ENCODE measurements around the gene RTP3.

The RTP3 gene

GRCh38 chr3:46497556-46498265, at the start of gene RTP3:
RTP3 (plus strand) TSS chr3:46497976; CDS start chr3:46498063, 87 bp downstream.
- Histone ChIP-seq H3K27ac (ENCODE audit: low read depth, low read length) (no peak within 1 kb of the TSS), H3K36me3 (ENCODE audit: control insufficient read depth, insufficient read depth, low read length) (no peaks in the 10 kb centered on the region), H3K4me1 (ENCODE audit: control insufficient read depth, insufficient read depth, low read length) (peaks cover 14% of the 10 kb centered on the region)

GRCh38 chr3:46448721-46449120, 49.1 kb upstream of the RTP3 start:
- no peak overlapping the region for H3K4me3 ChIP-seq (ENCODE audit: low read depth, low read length)
- no peaks in the 10 kb centered on the region for H3K9me3 ChIP-seq (ENCODE audit: control insufficient read depth, insufficient read depth, low read length)
- no peaks in the 10 kb centered on the region for H3K36me3 ChIP-seq (ENCODE audit: control insufficient read depth, insufficient read depth, low read length)
- H3K27me3 ChIP-seq (ENCODE audit: control insufficient read depth, insufficient read depth, low read length), result no peaks in the 10 kb centered on the region
- no peak overlapping the region for H3K27ac ChIP-seq (ENCODE audit: low read depth, low read length)
- no peaks in the 10 kb centered on the region for H3K4me1 ChIP-seq (ENCODE audit: control insufficient read depth, insufficient read depth, low read length)
- no peak overlapping the region for H3K9ac ChIP-seq (ENCODE audit: low read depth, low read length)

More at GRCh38 chr3:46497556-46498265, at the start of gene RTP3:
- H3K27me3 ChIP-seq (ENCODE audit: control insufficient read depth, insufficient read depth, low read length), result no peaks in the 10 kb centered on the region
- peaks cover 6% of the 10 kb centered on the region for H3K9me3 ChIP-seq (ENCODE audit: control insufficient read depth, insufficient read depth, low read length)
- H3K4me3 ChIP-seq (ENCODE audit: low read depth, low read length), result no peak within 1 kb of the TSS
- no peak within 1 kb of the TSS for H3K9ac ChIP-seq (ENCODE audit: low read depth, low read length)

- Histone ChIP-seq H3K36me3 (ENCODE audit: control insufficient read depth, insufficient read depth, low read length) (no peaks in the 10 kb centered on the region), H3K27me3 (ENCODE audit: control insufficient read depth, insufficient read depth, low read length) (no peaks in the 10 kb centered on the region), H3K4me1 (ENCODE audit: control insufficient read depth, insufficient read depth, low read length) (no peaks in the 10 kb centered on the region), H3K4me3 (ENCODE audit: low read depth, low read length) (no peak overlapping the region), H3K27ac (ENCODE audit: low read depth, low read length) (no peak overlapping the region), H3K9me3 (ENCODE audit: control insufficient read depth, insufficient read depth, low read length) (no peaks in the 10 kb centered on the region), H3K9ac (ENCODE audit: low read depth, low read length) (no peak overlapping the region)
Observed at GRCh38 chr3:46449755-46450552, 47.8 kb upstream of the RTP3 start.

- Histone ChIP-seq H3K36me3 (ENCODE audit: control insufficient read depth, insufficient read depth, low read length) (no peaks in the 10 kb centered on the region), H3K9me3 (ENCODE audit: control insufficient read depth, insufficient read depth, low read length) (no peaks in the 10 kb centered on the region), H3K4me1 (ENCODE audit: control insufficient read depth, insufficient read depth, low read length) (no peaks in the 10 kb centered on the region), H3K9ac (ENCODE audit: low read depth, low read length) (no peak overlapping the region), H3K27me3 (ENCODE audit: control insufficient read depth, insufficient read depth, low read length) (no peaks in the 10 kb centered on the region), H3K27ac (ENCODE audit: low read depth, low read length) (no peak overlapping the region), H3K4me3 (ENCODE audit: low read depth, low read length) (no peak overlapping the region)
Observed at GRCh38 chr3:46453526-46454208, 44.1 kb upstream of the RTP3 start.

- Histone ChIP-seq H3K4me3 (ENCODE audit: low read depth, low read length) (no peak overlapping the region), H3K27me3 (ENCODE audit: control insufficient read depth, insufficient read depth, low read length) (no peaks in the 10 kb centered on the region), H3K27ac (ENCODE audit: low read depth, low read length) (no peak overlapping the region), H3K9me3 (ENCODE audit: control insufficient read depth, insufficient read depth, low read length) (no peaks in the 10 kb centered on the region), H3K9ac (ENCODE audit: low read depth, low read length) (no peak overlapping the region), H3K4me1 (ENCODE audit: control insufficient read depth, insufficient read depth, low read length) (no peaks in the 10 kb centered on the region), H3K36me3 (ENCODE audit: control insufficient read depth, insufficient read depth, low read length) (no peaks in the 10 kb centered on the region)
Observed at GRCh38 chr3:46454209-46454595, 43.6 kb upstream of the RTP3 start.

- Histone ChIP-seq H3K27me3 (ENCODE audit: control insufficient read depth, insufficient read depth, low read length) (no peaks in the 10 kb centered on the region), H3K9ac (ENCODE audit: low read depth, low read length) (no peak overlapping the region), H3K4me1 (ENCODE audit: control insufficient read depth, insufficient read depth, low read length) (no peaks in the 10 kb centered on the region), H3K27ac (ENCODE audit: low read depth, low read length) (no peak overlapping the region), H3K36me3 (ENCODE audit: control insufficient read depth, insufficient read depth, low read length) (no peaks in the 10 kb centered on the region), H3K9me3 (ENCODE audit: control insufficient read depth, insufficient read depth, low read length) (no peaks in the 10 kb centered on the region), H3K4me3 (ENCODE audit: low read depth, low read length) (no peak overlapping the region)
Observed at GRCh38 chr3:46454606-46455005, 43.2 kb upstream of the RTP3 start.

GRCh38 chr3:46455231-46456115, 42.3 kb upstream of the RTP3 start:
- no peaks in the 10 kb centered on the region for H3K9me3 ChIP-seq (ENCODE audit: control insufficient read depth, insufficient read depth, low read length)

GRCh38 chr3:46456118-46456517, 41.7 kb upstream of the RTP3 start:
- no peaks in the 10 kb centered on the region for H3K27me3 ChIP-seq (ENCODE audit: control insufficient read depth, insufficient read depth, low read length)

More at GRCh38 chr3:46455231-46456115, 42.3 kb upstream of the RTP3 start:
- Histone ChIP-seq H3K27ac (ENCODE audit: low read depth, low read length) (no peak overlapping the region), H3K4me1 (ENCODE audit: control insufficient read depth, insufficient read depth, low read length) (no peaks in the 10 kb centered on the region), H3K9ac (ENCODE audit: low read depth, low read length) (no peak overlapping the region), H3K27me3 (ENCODE audit: control insufficient read depth, insufficient read depth, low read length) (no peaks in the 10 kb centered on the region), H3K36me3 (ENCODE audit: control insufficient read depth, insufficient read depth, low read length) (no peaks in the 10 kb centered on the region), H3K4me3 (ENCODE audit: low read depth, low read length) (no peak overlapping the region)

GRCh38 chr3:46460051-46460450, 37.7 kb upstream of the RTP3 start:
- Histone ChIP-seq H3K9ac (ENCODE audit: low read depth, low read length) (no peak overlapping the region), H3K36me3 (ENCODE audit: control insufficient read depth, insufficient read depth, low read length) (no peaks in the 10 kb centered on the region), H3K4me1 (ENCODE audit: control insufficient read depth, insufficient read depth, low read length) (peaks cover 3% of the 10 kb centered on the region; the same call in 1 of the 2 replicates), H3K27ac (ENCODE audit: low read depth, low read length) (no peak overlapping the region), H3K9me3 (ENCODE audit: control insufficient read depth, insufficient read depth, low read length) (no peaks in the 10 kb centered on the region), H3K4me3 (ENCODE audit: low read depth, low read length) (no peak overlapping the region), H3K27me3 (ENCODE audit: control insufficient read depth, insufficient read depth, low read length) (peaks cover 23% of the 10 kb centered on the region)

More at GRCh38 chr3:46456118-46456517, 41.7 kb upstream of the RTP3 start:
- Histone ChIP-seq H3K9me3 (ENCODE audit: control insufficient read depth, insufficient read depth, low read length) (no peaks in the 10 kb centered on the region), H3K36me3 (ENCODE audit: control insufficient read depth, insufficient read depth, low read length) (no peaks in the 10 kb centered on the region), H3K4me1 (ENCODE audit: control insufficient read depth, insufficient read depth, low read length) (no peaks in the 10 kb centered on the region), H3K27ac (ENCODE audit: low read depth, low read length) (no peak overlapping the region), H3K9ac (ENCODE audit: low read depth, low read length) (no peak overlapping the region), H3K4me3 (ENCODE audit: low read depth, low read length) (no peak overlapping the region)

- Histone ChIP-seq H3K4me3 (ENCODE audit: low read depth, low read length) (no peak overlapping the region), H3K27me3 (ENCODE audit: control insufficient read depth, insufficient read depth, low read length) (peaks cover 34% of the 10 kb centered on the region), H3K9ac (ENCODE audit: low read depth, low read length) (no peak overlapping the region), H3K27ac (ENCODE audit: low read depth, low read length) (no peak overlapping the region), H3K9me3 (ENCODE audit: control insufficient read depth, insufficient read depth, low read length) (no peaks in the 10 kb centered on the region), H3K4me1 (ENCODE audit: control insufficient read depth, insufficient read depth, low read length) (peaks cover 4% of the 10 kb centered on the region; the same call in 1 of the 2 replicates), H3K36me3 (ENCODE audit: control insufficient read depth, insufficient read depth, low read length) (no peaks in the 10 kb centered on the region)
Observed at GRCh38 chr3:46462111-46462510, 35.7 kb upstream of the RTP3 start.

Data from HUES48 (cell line).